Limb (tissue), 2 donors: ENCODE data around the gene RAB36.

Experiments
- DNase-seq, 2 donors: peaks; one replicate each; pipeline ENCODE4 v3.0.0-alpha.2; 2016; ENCODE audit errors: extremely low spot score in 2 of 2

The RAB36 gene

DNA sequence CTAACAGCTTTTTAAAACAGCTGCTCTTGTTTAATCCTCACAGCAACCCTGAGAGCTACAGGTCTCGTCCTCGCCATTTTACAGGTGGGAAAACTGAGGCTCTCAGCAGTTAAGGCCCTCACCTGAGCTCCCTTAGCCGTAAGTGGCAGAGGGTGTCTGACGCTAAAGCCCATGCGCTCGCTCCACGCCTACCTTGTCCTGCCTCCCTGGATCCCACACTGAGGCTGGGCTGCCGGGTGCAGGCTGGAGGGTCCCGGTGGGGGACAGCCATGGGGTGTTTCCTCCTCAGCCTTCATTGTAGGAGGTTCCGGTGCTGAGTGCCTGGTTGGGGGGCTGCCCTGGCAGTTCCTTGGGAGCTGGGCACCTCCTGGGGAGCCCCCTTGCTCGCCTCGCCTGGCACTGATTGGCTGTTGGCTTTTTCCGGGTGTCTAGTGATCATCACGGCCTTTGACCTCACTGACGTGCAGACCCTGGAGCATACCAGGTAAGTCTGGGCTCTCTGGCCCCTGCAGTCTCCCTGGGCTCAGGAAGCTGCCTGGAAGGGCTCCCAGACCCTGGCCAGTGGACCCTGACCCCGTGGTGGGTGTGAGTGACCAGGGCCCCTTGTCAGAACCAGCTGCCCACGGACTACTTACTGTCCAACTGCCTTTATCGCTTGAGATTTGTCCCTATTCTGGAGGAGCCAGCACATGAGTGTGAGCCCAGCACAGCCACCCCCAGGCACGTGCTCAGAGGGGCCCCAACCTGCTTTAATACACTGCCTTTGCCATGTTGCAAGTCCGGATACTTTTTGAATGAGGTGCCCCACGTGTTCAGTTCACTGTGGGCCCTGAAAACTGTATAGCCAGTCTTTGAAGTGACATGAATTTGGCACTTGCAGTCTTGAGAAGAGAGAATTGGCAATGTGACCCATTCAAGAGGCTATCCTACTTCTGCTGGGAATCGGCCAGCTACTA lies 12.6 kb downstream of the RAB36 start:
- DNase-seq, result no peak

DNA sequence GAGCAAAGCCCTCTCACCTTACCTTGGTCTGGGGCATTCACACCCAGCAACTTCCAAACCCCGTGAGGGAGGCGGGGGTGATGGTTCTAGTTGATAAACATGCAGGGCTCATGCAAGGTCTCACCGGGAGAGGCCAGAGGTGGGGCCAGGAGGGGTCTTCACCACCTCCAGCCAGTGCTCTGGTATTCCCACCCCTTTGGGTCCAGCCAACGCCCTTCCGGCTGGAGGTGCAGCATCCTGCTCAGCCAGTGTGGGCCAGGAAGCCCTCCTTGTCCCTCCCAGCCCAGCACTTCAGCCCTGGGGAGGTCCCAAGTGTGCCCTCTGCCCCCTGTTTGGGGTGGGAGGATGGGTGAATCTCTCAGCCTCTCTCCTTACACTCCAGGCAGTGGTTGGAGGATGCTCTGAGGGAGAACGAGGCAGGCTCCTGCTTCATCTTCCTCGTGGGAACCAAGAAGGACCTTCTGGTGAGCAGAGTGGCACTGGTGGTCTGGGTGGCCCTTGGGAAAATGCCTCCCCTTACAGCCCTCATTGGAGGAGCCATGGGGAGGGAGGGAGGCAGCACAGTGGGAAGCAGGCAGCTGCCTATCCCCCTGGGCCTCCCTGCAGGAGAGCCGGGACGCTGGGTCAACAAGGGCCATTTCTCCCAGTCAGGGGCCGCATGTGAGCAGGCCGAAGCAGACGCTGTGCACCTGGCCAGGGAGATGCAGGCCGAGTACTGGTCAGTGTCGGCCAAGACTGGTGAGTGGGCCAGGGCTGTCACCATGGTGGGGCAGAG lies 13.4 kb downstream of the RAB36 start:
- DNase-seq, result no peak

DNA sequence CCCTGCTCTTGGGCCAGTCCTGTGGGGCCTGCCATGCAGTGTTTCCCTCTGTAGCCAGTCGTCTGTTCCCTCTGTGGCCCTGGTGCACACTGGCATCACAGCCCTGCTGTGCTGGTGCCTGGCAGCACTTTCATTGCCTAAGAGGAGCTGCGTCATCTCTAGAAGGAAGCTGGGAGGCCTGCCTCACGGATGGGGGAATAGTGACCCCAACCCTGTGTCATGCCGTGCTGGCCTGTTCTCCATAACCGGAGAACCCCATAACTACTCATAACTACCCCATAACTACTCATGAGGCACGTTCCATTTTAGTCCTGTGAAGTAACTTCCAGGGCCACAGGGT lies 14.0 kb downstream of the RAB36 start:
- no peak for DNase-seq

DNA sequence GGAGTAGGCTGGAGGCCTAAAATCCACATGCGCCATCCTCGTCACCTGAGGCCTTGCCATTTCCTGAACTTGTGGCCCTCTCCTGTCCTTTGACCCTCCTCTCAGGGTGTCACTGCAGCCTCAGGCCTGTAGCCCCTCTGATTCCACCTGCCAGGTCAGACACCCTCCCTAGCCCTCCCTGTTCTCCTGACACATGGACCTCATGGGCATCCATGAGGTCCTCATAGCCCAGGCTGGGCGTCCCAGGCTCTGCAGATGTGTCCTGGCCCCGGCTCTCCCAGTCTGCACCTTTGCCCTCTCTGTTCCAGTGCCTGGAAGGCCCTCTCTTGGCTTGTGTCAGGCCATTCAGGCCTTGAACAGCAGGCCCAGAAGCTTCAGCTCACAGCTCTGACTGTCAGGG lies 15.8 kb downstream of the RAB36 start:
- no peak for DNase-seq

DNA sequence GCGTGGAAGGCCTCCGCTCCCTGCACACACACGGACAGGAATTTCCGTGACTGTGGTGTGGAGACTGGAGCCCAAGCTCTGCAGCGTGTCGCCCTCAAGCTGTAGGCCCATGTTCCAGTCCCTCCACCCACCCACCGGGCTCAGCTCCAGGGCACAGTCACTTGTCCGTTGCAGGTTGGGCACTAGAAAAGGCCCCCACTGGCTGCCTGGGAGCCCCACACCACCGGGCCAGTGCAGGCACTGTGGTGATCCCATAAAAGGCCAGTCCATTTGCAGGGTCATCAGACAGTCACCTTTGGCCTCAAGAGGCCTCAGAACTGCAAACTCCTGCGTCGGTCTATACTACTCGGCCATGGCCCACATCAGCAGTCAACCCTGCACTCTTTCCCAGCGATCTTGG lies 16.3 kb downstream of the RAB36 start:
- DNase-seq, result no peak

DNA sequence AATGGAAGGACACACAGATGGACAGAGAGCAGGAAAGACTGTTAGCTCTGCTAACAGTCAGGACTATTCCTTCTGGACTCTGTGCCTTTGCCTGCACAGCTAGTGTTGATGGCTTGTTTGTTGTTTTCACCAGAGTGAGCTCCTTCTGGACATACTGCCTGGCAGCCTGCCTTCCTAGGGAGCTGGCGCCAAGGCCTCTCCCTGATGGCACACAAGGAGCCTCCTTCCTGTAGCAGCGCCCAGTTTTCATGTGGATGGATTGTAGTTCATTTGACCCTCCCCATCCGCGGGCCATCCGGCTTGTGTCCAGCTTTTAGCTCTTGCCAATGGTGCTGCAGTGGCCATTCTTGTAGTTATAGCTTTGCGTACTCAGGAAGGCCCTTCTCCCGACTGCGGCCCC lies 18.4 kb downstream of the RAB36 start:
- no peak for DNase-seq

DNA sequence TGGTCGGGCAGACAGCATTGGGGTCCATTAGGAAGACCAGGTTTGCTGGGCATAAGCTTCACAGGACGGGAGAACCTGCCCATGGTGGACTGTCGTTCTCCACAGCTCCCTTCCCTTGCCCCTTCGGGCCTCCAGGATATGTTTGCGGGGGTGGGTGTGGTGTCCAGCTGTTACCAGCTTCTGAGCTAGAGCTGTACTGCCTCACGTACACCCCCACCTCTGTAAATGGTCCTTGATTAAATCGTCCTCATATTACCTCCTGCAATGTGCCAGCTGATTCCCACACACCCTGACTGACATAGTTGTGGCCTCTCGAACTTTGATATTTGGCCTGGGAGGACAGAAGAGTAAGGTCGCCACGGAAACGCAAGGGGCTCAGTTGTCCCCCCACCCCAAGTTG lies 18.8 kb downstream of the RAB36 start:
- no peak for DNase-seq

DNA sequence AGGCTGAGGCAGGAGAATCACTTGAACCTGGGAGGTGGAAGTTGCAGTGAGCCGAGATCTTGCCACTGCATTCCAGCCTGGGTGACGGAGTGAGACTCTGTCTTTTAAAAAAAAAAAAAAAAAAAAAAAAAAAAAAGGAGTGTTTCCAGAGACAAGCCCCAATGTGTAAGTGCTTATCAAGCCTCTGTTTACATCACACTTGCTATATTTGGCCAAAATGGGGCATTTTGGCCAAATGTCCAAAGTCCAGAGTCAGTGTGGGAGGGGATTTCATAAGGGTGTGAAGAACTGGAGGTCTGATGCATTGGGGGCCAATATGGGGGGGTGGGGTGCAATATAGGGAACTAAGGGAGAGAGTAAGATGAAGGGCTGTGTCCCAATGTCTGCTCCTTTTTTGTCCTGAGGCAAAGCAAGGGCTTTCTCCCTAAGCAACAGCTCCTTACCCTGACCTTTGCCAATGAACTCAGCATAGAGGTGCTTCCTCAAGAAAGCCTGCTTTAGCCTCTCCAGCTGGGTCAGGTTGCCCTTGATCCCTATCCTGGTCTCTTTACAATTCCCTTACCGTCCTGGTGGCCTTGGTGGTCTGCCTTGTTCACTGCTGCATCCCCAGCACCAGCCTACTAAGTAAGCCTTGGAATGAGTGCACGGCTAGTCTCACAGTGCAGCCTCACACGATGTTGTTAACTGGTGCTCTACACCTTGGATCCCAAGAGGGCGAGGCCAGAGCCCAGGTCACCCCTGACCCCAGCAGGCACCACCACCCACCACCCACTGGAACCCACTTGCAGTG lies 21.0 kb downstream of the RAB36 start:
- DNase-seq, result no peak

DNA sequence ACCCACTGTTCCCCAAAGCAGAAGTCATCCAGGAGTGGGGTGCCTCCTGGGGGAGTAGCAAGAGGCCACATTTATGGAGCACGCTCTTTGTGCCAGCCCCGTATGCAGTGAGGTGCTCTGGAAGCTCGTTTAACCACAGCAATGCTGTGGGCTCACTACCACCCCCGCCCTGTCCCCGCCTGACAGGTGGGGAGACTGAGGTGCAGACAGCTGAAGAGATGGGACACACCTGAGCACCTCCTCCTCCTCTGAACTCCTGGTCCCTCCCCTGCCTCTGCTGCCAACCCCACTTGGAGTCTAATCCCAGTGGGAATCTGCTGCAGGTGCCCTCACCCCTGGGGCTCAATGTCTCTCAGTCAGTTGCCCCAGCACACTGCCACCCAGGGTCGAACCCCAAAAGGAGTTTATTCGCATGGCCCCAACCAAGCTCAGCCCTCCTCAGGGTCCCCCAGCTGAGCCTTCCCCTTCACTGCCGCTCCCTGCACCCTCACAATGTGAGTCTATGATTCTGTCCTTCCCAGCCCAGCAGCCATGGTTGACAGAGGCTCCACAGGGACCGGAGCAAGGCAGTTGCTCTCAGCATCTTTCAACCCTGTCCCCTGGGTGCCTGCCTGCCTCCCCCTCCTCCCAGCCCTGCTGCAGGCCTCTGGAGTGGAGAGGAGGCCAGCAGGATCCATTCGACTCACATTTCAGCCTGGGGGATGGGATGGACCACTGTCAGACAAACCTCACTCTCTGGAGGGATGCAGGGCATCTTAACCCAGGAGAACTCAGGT lies 21.8 kb downstream of the RAB36 start:
- DNase-seq, result no peak

DNA sequence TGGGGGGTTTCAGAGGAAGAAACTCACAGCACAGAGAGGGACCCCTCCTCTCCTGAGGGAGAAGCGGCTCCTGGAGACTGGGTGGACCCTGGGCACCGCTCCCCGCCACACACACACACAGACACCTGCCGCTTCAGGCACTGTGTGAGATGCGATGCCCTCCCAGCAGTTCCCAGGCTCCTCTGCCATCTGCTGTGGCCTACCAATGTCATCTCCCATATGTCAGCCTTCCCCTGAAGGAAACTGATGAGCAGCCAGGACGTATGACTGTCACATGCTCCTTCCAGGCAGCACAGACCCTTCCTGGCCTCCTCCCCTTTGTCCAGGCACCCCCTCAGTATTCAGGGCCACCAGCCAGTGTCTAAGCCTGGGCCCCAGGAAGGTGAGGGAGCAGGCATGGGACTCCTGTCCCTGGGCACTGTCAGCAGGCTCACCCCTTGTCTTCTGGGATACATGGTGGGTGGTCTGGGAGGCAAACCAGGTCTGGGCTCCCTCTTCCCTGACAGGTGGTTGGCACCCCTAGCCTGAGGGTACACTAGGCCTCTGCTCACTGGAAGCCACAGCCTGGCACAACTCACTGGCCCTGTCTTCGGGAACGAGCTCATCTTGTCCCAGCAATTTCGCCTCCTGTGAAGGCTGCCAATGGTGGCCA lies 23.2 kb downstream of the RAB36 start:
- no peak for DNase-seq

DNA sequence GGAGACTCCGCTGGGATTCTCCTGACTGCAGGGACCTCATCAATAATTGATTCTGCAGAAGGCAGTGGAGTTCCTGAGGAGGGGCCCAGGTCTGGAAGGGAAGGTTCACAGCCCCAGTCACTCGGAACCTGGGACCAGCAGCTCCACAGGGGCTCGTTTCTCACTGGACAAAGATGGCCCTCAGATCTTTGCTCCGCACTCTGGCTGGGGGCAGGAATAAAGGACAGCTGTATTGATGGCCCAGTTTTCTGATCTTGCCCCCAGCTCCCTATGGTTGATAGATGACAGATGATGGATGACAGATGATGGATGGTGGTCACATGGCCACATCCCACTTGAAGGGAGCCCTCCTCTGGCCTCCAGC lies 23.7 kb downstream of the RAB36 start:
- DNase-seq, result no peak

DNA sequence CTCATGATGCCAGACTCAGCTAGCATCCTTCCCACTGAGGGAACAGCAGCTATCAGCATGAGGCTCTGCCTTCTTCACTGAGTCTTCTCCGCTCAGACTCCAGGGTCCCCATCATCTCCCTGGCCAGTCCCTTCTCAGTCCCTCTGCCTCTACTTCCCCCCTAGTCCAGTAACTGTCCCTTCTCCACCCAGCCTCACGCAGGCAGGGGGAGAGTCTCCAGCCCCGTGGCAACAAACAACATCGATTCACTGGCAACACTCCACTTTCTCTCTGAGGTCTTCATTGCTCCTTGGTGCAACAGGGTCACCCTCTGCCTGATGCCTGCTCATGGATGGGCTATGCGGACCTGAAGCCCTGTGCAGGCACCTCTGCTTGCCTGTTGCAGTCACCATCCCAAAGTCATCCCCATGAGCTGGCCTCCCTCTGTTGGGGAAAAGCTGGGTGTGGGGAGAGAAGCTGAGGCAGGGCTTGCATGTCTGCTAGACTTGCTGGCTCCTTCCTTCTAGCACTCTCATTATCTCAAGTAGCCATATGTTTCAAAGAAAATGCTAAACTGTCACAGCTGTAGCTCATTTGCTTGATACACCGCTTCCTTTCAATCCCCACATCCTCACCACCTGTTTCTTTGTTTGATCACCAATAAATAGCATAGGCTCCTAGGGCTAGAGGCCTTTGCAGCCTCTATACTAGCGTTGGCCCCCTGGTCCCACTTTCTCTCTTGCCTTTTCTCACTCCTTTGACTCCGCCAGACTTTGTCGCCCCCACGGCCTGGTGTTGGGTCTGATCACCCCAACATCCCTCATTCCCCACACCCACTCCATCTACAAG lies 30.8 kb downstream of the RAB36 start:
- DNase-seq, result no peak

DNA sequence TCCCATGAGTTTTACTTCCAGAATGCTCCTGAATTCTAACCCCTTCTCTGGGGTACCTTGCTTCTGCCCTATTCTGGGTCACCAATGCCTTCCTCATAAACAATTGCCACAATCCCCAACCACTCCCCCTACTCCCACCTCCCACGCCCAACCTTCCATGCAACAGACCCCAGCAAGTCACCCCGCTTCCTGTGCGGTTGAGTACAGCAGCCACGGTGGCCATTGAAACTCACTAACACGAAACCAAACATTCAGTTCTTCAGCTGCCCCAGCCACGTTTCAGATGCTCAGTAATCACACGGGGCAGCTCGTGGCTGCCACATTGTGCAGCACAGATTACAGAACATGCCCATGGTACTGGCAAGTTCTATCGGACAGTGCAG lies 31.4 kb downstream of the RAB36 start:
- no peak for DNase-seq

DNA sequence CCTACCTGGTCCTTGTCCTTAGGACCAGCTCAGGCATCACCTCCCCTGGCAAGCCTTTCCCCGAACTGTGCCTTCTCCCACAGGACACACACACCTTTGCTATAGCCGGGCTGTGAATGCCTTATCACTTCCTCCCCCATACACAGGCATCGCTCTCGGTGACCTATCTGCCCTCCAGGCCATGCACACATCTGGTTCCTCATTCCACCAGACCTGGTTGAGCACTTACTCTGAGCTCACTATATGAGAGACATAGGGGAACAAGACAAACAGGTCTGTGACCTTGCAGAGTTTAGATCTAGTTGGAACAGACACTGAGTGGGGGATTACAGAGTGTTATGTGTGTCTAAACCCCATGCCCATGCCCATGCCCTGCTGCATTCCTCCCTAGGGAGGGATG lies 31.9 kb downstream of the RAB36 start:
- no peak for DNase-seq

DNA sequence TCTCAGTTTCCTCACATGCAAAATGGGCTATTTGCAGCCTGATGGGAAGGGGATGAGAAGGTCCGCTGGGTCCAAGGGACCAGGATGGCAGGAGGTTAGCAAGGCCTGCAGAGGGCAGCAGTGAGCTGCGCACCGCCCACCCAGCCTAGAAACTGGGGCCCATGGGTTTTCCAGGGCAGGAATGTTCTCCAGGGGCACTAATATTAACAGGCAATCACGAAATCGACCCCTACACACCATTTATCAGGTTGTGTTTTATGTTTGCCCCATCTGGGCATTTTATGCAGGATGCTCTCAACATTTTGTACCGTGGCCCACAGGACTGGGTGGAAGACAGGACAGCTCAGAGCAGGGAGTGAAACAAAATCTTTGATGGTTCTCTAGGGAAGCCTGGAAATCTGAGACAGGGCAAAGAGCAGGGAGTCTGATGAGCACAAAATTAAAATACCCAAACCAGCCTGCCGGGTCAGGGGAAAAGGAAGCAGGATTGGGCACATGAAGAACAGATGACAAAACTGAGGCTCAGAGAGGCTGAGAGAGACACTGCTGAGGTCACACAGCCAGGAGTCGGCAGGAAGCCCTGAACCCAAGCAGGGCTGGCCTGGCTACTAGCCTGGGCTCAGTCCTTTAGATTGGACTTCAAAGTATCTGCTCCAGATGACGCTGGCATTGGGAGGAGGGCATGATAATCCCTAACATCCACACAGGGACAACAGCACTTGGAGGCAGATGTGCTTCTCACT lies 33.4 kb downstream of the RAB36 start:
- peak; percentile 66 to 84 for DNase-seq

DNA sequence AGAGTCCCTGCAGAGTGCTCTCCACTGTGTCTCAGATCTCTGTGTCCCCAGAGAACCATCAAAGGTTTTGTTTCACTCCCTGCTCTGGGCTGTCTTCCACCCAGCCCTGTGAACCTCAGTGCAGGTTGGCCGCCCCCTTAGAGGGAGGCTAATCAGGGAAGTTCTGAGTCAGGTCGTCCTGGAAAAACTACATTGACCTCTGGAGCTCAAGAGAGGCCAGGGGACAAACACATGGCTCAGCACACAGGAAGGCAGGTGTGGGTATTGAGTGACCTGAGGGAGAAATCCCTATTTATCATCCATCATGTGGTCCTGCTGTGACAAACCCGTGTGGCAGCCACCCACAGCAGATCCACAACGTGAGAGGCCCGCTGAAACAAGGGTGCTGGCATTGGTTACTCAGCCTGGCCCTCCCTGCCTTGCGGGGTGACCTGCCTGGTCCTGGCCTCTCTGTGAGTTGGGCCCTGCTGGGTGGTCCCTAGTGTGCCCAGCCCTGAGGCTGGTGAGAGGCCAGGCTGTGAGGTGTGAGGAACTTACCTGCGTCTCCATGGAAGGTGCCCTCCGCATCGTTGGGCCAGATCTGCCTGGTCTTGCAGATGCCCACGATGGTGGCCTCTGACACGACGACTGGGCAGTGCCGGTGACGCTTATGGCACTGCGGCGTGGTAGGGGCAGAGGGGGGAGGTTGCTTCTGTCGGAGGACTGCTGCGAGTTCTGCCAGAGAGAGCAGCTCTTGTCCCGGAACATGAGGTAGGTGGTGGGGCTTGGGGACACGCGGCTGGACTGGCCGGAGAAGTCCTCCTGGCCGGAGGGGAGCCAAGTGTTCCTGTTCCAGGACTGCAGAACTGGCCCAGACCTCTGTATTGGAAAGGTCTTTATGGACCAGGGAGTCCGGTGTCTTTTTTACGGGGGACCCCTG lies 34.4 kb downstream of the RAB36 start:
- DNase-seq, result peak in 1 of 2 donors; percentile 62

DNA sequence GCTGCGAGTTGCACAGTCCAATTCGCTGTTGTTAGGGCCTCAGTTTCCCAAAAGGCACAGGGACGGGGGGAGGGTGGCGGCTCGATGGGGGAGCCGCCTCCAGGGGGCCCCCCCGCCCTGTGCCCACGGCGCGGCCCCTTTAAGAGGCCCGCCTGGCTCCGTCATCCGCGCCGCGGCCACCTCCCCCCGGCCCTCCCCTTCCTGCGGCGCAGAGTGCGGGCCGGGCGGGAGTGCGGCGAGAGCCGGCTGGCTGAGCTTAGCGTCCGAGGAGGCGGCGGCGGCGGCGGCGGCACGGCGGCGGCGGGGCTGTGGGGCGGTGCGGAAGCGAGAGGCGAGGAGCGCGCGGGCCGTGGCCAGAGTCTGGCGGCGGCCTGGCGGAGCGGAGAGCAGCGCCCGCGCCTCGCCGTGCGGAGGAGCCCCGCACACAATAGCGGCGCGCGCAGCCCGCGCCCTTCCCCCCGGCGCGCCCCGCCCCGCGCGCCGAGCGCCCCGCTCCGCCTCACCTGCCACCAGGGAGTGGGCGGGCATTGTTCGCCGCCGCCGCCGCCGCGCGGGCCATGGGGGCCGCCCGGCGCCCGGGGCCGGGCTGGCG lies 35.1 kb downstream of the RAB36 start, which contains the start of gene BCR:
Gene BCR, plus strand, starts transcription at position 209 of the 592 bp plus-strand sequence. CDS start 452 bp downstream, outside the sequence.
- DNase-seq, result peak; percentile 75 to 81
